Mesothelial cell of epicardium (in vitro differentiated cells): ENCODE results near the gene XAF1. TPM values are rescaled to one million over a fixed set of nuclear protein-coding genes. Genes with fewer than 3 reads are reported as not detected.

Experiments
- DNase-seq, 2 experiments: peaks; one replicate each; pipeline ENCODE4 v3.0.0; 2021; ENCODE audit warnings: low spot score in 2 of 2; ENCODE audit not compliant: unreplicated experiment in 2 of 2
- H3K27ac Mint-ChIP-seq: 2 replicates; pipeline ENCODE4 v1.8.0; 2021; ENCODE audit warnings: mixed read lengths
- H3K27me3 Mint-ChIP-seq: 2 replicates; pipeline ENCODE4 v1.8.0; 2021; ENCODE audit warnings: low read depth, mixed read lengths
- H3K36me3 Mint-ChIP-seq: 2 replicates; pipeline ENCODE4 v1.8.0; 2021; ENCODE audit warnings: mixed read lengths
- H3K4me1 Mint-ChIP-seq: 2 replicates; pipeline ENCODE4 v1.8.0; 2021; ENCODE audit warnings: mixed read lengths
- H3K4me3 Mint-ChIP-seq: 2 replicates; pipeline ENCODE4 v1.8.0; 2021; ENCODE audit warnings: mild to moderate bottlenecking, moderate library complexity, mixed read lengths
- H3K9me3 Mint-ChIP-seq: 2 replicates; pipeline ENCODE4 v1.8.0; 2021; ENCODE audit warnings: mixed read lengths
- total RNA-seq: library from RNA; stranded (reverse); gene quantifications from 3 replicates; pipeline ENCODE4 v1.2.1, GENCODE V29; 2021
- TF ChIP-seq, protein P1 (sequence below): fragments of 200-600 bp; sonication (generic); IDR thresholded peaks from one replicate; pipeline ENCODE4 v1.5.0; 2021; ENCODE audit warnings: antibody characterized with exemption; ENCODE audit not compliant: unreplicated experiment

Gene XAF1
- total RNA-seq, 1 donor from 2014 or later = 8.1 TPM

DNA sequence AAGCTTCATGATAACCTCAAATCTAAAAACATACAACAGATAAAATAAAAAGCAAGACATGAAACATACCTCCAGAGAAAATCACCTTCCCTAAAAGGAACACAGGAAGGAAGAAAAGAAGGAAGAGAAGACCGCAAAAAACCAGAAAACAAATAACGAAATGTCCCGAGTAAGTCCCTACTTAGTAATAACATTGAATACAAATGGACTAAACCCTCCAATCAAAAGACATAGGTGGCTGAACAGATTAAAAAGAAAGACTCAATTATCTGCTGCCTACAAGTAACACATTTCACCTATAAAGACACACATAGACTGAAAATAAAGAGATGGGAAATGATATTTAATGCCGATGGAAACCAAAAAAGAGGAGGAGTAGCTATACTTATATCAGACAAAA is 26.4 kb downstream of the XAF1 start:
- Mint-ChIP-seq H3K27me3 (peaks cover 92% of the 10 kb centered on the region), H3K9me3 (peaks cover 5% of the 10 kb centered on the region), H3K27ac (no peak overlapping the region)

DNA sequence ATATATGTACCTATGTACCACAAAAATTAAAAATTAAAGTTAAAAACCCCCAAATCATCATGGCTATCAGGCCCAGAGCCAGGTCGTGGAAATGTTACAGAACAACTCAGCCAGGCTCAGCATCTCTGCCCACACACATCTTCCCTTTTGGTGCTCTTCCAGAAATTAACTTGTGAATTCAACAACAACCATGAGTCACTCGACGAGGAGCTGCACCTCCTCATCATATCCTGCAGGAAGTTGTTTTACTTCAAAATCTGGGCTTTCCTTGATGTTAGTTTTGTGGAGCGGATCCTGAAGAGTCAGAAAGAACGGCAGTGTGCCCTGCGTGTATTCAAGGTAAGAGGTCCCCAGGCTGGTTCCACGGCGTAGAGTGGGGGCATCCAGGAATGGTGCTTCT is 30.8 kb downstream of the XAF1 start:
- TF ChIP-seq, protein P1, sequence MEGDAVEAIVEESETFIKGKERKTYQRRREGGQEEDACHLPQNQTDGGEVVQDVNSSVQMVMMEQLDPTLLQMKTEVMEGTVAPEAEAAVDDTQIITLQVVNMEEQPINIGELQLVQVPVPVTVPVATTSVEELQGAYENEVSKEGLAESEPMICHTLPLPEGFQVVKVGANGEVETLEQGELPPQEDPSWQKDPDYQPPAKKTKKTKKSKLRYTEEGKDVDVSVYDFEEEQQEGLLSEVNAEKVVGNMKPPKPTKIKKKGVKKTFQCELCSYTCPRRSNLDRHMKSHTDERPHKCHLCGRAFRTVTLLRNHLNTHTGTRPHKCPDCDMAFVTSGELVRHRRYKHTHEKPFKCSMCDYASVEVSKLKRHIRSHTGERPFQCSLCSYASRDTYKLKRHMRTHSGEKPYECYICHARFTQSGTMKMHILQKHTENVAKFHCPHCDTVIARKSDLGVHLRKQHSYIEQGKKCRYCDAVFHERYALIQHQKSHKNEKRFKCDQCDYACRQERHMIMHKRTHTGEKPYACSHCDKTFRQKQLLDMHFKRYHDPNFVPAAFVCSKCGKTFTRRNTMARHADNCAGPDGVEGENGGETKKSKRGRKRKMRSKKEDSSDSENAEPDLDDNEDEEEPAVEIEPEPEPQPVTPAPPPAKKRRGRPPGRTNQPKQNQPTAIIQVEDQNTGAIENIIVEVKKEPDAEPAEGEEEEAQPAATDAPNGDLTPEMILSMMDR = no peak
- H3K27ac Mint-ChIP-seq = no peak overlapping the region
- H3K36me3 Mint-ChIP-seq = no peaks in the 10 kb centered on the region
- no peak overlapping the region for H3K4me3 Mint-ChIP-seq
- no peaks in the 10 kb centered on the region for H3K4me1 Mint-ChIP-seq
- H3K27me3 Mint-ChIP-seq = peaks cover 91% of the 10 kb centered on the region
- peaks cover 5% of the 10 kb centered on the region for H3K9me3 Mint-ChIP-seq
- no peak for DNase-seq

More for the DNA sequence above, 26.4 kb downstream of the XAF1 start:
- no peak for DNase-seq
- Mint-ChIP-seq H3K4me3 (no peak overlapping the region), H3K4me1 (no peaks in the 10 kb centered on the region), H3K36me3 (no peaks in the 10 kb centered on the region)
- TF ChIP-seq, protein P1 = no peak

GRCh38 chr17:6787081-6787693 is 31.3 kb downstream of the XAF1 start:
- Mint-ChIP-seq H3K27ac (no peak overlapping the region), H3K4me1 (no peaks in the 10 kb centered on the region), H3K27me3 (peaks cover 90% of the 10 kb centered on the region), H3K36me3 (no peaks in the 10 kb centered on the region), H3K9me3 (peaks cover 5% of the 10 kb centered on the region), H3K4me3 (no peak overlapping the region)
- no peak for DNase-seq
- TF ChIP-seq, protein P1 = no peak

- no peak overlapping the region for H3K27ac Mint-ChIP-seq
- no peak for DNase-seq
- H3K27me3 Mint-ChIP-seq = peaks cover 86% of the 10 kb centered on the region
- no peaks in the 10 kb centered on the region for H3K4me1 Mint-ChIP-seq
- no peaks in the 10 kb centered on the region for H3K36me3 Mint-ChIP-seq
- peaks cover 5% of the 10 kb centered on the region for H3K9me3 Mint-ChIP-seq
- H3K4me3 Mint-ChIP-seq = no peak overlapping the region
- TF ChIP-seq, protein P1 = no peak
These were observed 33.3 kb downstream of the XAF1 start for GRCh38 chr17:6789146-6789545.

- no peaks in the 10 kb centered on the region for H3K9me3 Mint-ChIP-seq
- no peak overlapping the region for H3K4me3 Mint-ChIP-seq
- no peaks in the 10 kb centered on the region for H3K4me1 Mint-ChIP-seq
- peaks cover 75% of the 10 kb centered on the region for H3K27me3 Mint-ChIP-seq
- no peaks in the 10 kb centered on the region for H3K36me3 Mint-ChIP-seq
- DNase-seq = no peak
- H3K27ac Mint-ChIP-seq = no peak overlapping the region
- TF ChIP-seq, protein P1 = no peak
These were observed 38.1 kb downstream of the XAF1 start for GRCh38 chr17:6793748-6794493.
